MM.1S (cell line): ENCODE data around the gene KCNJ15.

ENCODE experiments used
- DNase-seq: peaks from one replicate; pipeline ENCODE4 v3.0.0-alpha.2; 2015
- H2AFZ ChIP-seq: fragments of 300-600 bp; sonication (generic); 2 replicates; pipeline ENCODE4 v1.6.0; 2016; ENCODE audit warnings: antibody characterized with exemption, low read length
- H3F3A ChIP-seq: fragments of 300-600 bp; sonication (generic); 2 replicates; pipeline ENCODE4 v1.6.1; 2016; ENCODE audit warnings: mild to moderate bottlenecking, antibody characterized with exemption, low read length, moderate library complexity, mixed read lengths; ENCODE audit not compliant: insufficient read depth
- H3K27ac ChIP-seq: fragments of 300-600 bp; sonication (generic); 2 replicates; pipeline ENCODE4 v1.5.1; 2016; ENCODE audit warnings: mild to moderate bottlenecking, low read length
- H3K27me3 ChIP-seq: fragments of 300-600 bp; sonication (generic); replicated peaks from 2 replicates; pipeline ENCODE4 v1.6.0; 2016; ENCODE audit warnings: low read length; ENCODE audit not compliant: insufficient read depth
- H3K36me3 ChIP-seq: fragments of 300-600 bp; sonication (generic); replicated peaks from 2 replicates; pipeline ENCODE4 v1.6.1; 2016; ENCODE audit warnings: mild to moderate bottlenecking, low read length, mixed read lengths; ENCODE audit not compliant: insufficient read depth
- H3K4me1 ChIP-seq: fragments of 300-600 bp; sonication (generic); 2 replicates; pipeline ENCODE4 v1.6.1; 2016; ENCODE audit warnings: low read length, mixed read lengths
- H3K4me2 ChIP-seq: fragments of 300-600 bp; sonication (generic); 2 replicates; pipeline ENCODE4 v1.6.0; 2016; ENCODE audit warnings: low read depth, low read length
- H3K4me3 ChIP-seq: fragments of 300-600 bp; sonication (generic); 2 replicates; pipeline ENCODE4 v1.5.1; 2016; ENCODE audit warnings: low read length, mixed read lengths
- H3K79me2 ChIP-seq: fragments of 300-600 bp; sonication (generic); 2 replicates; pipeline ENCODE4 v1.6.1; 2016; ENCODE audit warnings: mixed run types, low read length, mixed read lengths
- H3K9ac ChIP-seq: fragments of 300-600 bp; sonication (generic); 2 replicates; pipeline ENCODE4 v1.6.1; 2016; ENCODE audit warnings: low read length, mixed read lengths
- H3K9me2 ChIP-seq: fragments of 300-600 bp; sonication (generic); replicated peaks from 2 replicates; pipeline ENCODE4 v1.6.1; 2016; ENCODE audit warnings: mild to moderate bottlenecking, low read length, mixed read lengths; ENCODE audit not compliant: insufficient read depth
- H3K9me3 ChIP-seq: fragments of 300-600 bp; sonication (generic); replicated peaks from 2 replicates; pipeline ENCODE4 v1.6.1; 2016; ENCODE audit warnings: mild to moderate bottlenecking, low read length, mixed read lengths; ENCODE audit not compliant: insufficient read depth
- H4K20me1 ChIP-seq: fragments of 300-600 bp; sonication (generic); 2 replicates; pipeline ENCODE4 v1.6.1; 2016; ENCODE audit warnings: mild to moderate bottlenecking, low read length, moderate library complexity, mixed read lengths; ENCODE audit not compliant: insufficient read depth
- CTCF ChIP-seq: fragments of 300-600 bp; sonication (generic); IDR thresholded peaks from 2 replicates; pipeline ENCODE4 v1.5.1; 2016; ENCODE audit warnings: antibody characterized with exemption, low read length, mixed read lengths
- EZH2 ChIP-seq: fragments of 300-600 bp; sonication (generic); optimal IDR thresholded peaks from 2 replicates; pipeline ENCODE3; 2017; ENCODE audit warnings: low read depth, mild to moderate bottlenecking, antibody characterized with exemption, low read length, mixed read lengths
- EZH2phosphoT487 ChIP-seq: fragments of 300-600 bp; sonication (generic); IDR thresholded peaks from 2 replicates; pipeline ENCODE4 v1.6.1; 2018; ENCODE audit warnings: antibody characterized with exemption, low read length

KCNJ15 gene

GRCh38 chr21:38260426-38260825 is 3.6 kb downstream of the KCNJ15 start:
- DNase-seq = no peak
- H3K4me3 ChIP-seq = no peak overlapping the region
- TF ChIP-seq EZH2 (no peak), CTCF (no peak), EZH2phosphoT487 (no peak)
- H3K27ac ChIP-seq = no peak overlapping the region
- H3K36me3 ChIP-seq = no peaks in the 10 kb centered on the region
- H2AFZ ChIP-seq = no peak overlapping the region
- H3K9me3 ChIP-seq = no peaks in the 10 kb centered on the region
- H3K27me3 ChIP-seq = no peaks in the 10 kb centered on the region
- no peak overlapping the region for H3K4me2 ChIP-seq
- no peaks in the 10 kb centered on the region for H3K9me2 ChIP-seq
- H3F3A ChIP-seq = no peaks in the 10 kb centered on the region
- H4K20me1 ChIP-seq = no peaks in the 10 kb centered on the region
- H3K9ac ChIP-seq = no peak overlapping the region
- no peaks in the 10 kb centered on the region for H3K79me2 ChIP-seq
- no peaks in the 10 kb centered on the region for H3K4me1 ChIP-seq

GRCh38 chr21:38261851-38262250 is 5.1 kb downstream of the KCNJ15 start:
- no peaks in the 10 kb centered on the region for H3K9me2 ChIP-seq
- H3K36me3 ChIP-seq = no peaks in the 10 kb centered on the region
- no peaks in the 10 kb centered on the region for H3F3A ChIP-seq
- no peaks in the 10 kb centered on the region for H3K9me3 ChIP-seq
- H3K9ac ChIP-seq = no peak overlapping the region
- H3K4me2 ChIP-seq = no peak overlapping the region
- no peaks in the 10 kb centered on the region for H3K79me2 ChIP-seq
- no peak overlapping the region for H3K27ac ChIP-seq
- DNase-seq = no peak
- no peak overlapping the region for H2AFZ ChIP-seq
- TF ChIP-seq EZH2phosphoT487 (no peak), EZH2 (no peak), CTCF (no peak)
- H3K4me3 ChIP-seq = no peak overlapping the region
- no peaks in the 10 kb centered on the region for H3K27me3 ChIP-seq
- H3K4me1 ChIP-seq = peaks cover 2% of the 10 kb centered on the region; the same call in 1 of the 2 replicates
- H4K20me1 ChIP-seq = no peaks in the 10 kb centered on the region

- Histone ChIP-seq H3K36me3 (no peaks in the 10 kb centered on the region), H4K20me1 (no peaks in the 10 kb centered on the region), H3K79me2 (no peaks in the 10 kb centered on the region), H2AFZ (no peak overlapping the region), H3K4me1 (peaks cover 18% of the 10 kb centered on the region), H3K4me2 (no peak overlapping the region), H3K9ac (no peak overlapping the region), H3F3A (peaks cover 13% of the 10 kb centered on the region), H3K27ac (no peak overlapping the region), H3K9me3 (no peaks in the 10 kb centered on the region), H3K27me3 (no peaks in the 10 kb centered on the region), H3K9me2 (no peaks in the 10 kb centered on the region), H3K4me3 (no peak overlapping the region)
- no peak for DNase-seq
- TF ChIP-seq EZH2 = no peak
- TF ChIP-seq CTCF = no peak
- TF ChIP-seq EZH2phosphoT487 = no peak
Observed at GRCh38 chr21:38263493-38263892, 6.7 kb downstream of the KCNJ15 start.
